Fibroblast of skin of left biceps (primary cell): ENCODE measurements around the gene ZNF358.
"Not testable (repeated sequence)": the region's sequence is repeated elsewhere in the genome, so short reads cannot be mapped to it uniquely, and the experiment has no call there.

Source experiments
- DNase-seq, 2 experiments: peaks; one replicate each; pipeline ENCODE4 v3.0.0-alpha.2; 2013; ENCODE audit warnings: low read depth in 2 of 2

The ZNF358 gene

GRCh38 chr19:7535998-7536695 is 20.2 kb downstream of the ZNF358 start:
- DNase-seq = no peak

DNA sequence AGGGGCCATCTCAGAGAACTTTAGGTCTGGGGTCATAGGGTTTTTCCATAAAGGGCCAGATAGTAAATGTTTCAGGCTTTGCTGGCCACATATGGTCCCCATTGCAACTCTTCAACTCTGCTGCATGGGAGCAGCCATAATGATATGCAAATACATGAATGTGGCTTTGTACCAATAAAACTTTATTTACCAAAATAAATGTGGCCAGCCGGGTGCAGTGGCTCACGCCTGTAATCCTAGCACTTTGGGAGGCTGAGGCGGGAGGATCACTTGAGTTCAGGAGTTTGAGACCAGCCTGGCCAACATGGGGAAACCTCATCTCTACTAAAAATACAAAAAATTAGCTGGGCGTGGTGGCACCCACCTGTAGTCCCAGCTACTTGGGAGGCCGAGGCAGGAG is 23.1 kb downstream of the ZNF358 start:
- DNase-seq = not testable (repeated sequence)

- DNase-seq = no peak
Observed at GRCh38 chr19:7539827-7540425, 24.0 kb downstream of the ZNF358 start.

DNA sequence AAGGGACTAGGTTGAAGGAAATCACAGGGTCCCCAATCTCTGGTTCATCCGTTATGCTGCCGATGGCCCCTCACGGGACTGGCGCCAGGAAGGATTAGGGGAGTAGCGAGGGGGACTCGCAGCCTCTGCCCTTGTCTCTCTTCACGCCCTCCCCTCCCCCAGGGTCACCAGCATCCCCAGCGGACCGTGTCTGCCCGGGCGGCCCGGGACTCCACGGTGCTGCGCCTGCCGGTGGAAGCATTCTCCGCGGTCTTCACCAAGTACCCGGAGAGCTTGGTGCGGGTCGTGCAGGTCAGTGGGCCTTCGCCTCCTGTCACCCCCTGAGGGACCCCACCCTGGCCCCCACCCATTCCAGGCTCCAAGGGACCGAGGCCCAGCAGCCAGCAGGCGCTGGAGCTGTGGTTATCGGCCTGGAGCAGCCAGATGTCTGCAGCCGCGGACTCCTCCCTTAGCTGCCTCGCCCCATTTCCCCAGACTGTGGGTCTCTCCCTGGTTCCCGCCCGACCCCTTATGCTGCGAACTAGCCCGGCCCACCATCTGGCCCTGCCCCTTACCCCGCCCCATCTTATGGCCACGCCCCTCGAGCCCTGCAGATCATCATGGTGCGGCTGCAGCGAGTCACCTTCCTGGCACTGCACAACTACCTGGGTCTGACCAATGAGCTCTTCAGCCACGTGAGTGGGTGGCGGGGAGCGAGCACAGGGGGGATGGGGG is 25.0 kb downstream of the ZNF358 start:
- DNase-seq = no peak

GRCh38 chr19:7541475-7541824 is 25.5 kb downstream of the ZNF358 start:
- no peak for DNase-seq

DNA sequence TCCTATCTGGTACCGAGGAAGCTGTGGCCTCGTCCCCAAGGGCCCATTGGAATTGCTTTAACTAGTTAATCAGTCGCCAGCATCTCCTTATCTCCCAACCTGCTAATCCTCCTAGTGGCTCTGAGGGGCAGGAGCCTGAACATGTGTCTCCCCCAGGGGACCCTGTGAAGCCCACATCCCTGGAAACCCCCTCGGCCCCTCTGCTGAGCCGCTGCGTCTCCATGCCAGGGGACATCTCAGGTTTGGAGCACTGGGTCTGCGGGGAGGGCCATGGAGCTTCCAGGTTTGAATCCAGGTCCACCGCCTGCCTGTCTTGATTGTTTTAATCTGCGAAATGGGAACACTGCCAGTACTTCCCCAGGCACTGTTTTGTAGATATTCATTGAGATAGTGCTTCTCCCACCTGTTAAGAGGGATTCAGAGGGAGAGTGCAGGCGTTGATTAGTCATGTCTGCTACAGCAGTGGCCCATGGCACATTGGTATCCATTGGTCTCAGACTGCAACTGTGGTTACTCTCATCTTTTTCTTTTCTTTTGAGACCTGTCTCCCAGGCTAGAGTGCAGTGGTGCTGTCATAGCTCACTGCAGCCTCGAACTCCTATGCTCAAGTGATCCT is 26.0 kb downstream of the ZNF358 start:
- DNase-seq = no peak

DNA sequence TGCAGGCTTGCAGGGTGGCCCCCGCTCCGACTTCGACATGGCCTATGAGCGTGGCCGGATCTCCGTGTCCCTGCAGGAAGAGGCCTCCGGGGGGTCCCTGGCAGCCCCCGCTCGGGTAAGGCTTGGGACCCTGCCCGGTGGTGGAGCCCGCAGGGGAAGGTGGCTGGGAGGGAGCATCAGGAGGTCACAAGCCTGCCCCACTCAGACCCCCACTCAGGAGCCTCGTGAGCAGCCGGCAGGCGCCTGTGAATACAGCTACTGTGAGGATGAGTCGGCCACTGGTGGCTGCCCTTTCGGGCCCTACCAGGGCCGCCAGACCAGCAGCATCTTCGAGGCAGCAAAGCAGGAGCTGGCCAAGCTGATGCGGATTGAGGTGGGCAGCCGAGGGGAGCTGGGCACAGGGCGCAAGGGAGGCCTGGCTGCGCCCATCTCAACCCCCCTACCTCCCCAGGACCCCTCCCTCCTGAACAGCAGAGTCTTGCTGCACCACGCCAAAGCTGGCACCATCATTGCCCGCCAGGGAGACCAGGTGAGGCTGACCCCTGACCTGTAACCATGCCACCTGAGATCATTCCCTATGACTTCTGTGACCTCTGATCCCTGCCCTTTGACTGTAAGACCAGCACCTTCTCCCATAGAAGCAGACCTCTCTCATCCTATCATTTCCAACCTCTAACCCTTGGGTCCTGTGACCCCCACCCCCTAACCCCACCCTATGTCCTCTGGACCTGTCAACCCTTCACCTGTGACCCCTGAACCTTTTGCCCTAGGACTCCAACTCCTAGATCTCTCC is 26.8 kb downstream of the ZNF358 start:
- no peak for DNase-seq

GRCh38 chr19:7544626-7545025 is 28.7 kb downstream of the ZNF358 start:
- no peak for DNase-seq

DNA sequence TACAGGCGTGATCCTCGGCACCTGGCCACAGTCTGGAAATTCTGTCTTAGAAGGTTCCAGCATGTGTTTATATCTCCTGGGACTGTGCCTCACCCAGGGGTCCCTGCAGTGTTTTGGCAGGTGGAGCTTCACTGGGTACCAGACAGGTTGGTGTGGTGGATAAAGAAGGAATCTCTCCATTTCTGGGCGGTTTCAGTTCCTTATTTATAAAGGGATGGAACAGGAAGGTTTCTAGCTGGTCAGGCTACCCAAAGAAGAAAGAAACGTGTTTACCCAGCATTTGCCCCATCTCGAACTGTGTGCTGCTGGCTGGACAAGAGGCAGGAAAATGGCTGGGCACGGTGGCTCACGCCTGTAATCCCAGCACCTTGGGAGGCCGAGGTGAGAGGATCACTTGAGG is 29.4 kb downstream of the ZNF358 start:
- DNase-seq = no peak

DNA sequence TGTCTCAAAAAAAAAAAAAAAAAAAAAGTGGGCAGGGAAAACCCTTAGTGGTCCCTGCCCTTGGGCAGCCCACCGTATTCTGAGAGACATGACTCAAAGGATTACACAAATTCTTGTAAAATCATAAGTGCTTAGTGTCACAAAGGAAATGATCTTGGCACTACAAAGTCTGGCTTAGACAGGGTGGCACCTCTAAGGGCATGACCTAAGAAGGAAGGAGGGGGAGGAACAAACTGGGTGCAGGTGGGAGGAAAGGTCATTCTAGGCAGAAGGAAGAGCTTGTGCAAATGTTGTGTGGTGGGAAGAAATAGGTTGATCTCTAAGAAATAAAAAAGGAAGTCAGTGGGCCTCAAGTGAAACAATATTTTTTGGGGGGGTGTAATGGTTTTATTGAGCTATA is 30.0 kb downstream of the ZNF358 start:
- DNase-seq = no peak

DNA sequence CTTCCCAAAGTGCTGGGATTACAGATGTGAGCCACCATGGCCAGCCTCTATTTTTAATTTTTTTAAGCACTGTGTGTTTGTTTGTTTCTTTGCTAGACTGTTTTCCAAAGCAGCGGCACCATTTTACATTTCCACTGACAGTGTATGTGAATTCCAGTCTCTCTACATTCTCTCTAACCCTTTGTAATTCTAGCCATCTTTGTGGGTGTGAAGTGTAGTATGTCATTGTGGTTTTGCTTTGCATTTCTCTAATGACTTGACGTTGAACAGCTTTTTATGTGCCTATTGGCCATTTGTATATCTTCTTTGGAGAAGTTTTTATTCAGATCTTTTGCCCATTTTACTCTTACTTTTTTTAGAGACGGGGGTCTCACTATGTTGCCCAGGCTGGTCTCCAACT is 31.3 kb downstream of the ZNF358 start:
- no peak for DNase-seq

GRCh38 chr19:7549429-7550148 is 33.7 kb downstream of the ZNF358 start:
- no peak for DNase-seq

- DNase-seq = no peak
Observed at GRCh38 chr19:7550169-7550770, 34.4 kb downstream of the ZNF358 start.

GRCh38 chr19:7550987-7551761 is 35.3 kb downstream of the ZNF358 start:
- no peak for DNase-seq

DNA sequence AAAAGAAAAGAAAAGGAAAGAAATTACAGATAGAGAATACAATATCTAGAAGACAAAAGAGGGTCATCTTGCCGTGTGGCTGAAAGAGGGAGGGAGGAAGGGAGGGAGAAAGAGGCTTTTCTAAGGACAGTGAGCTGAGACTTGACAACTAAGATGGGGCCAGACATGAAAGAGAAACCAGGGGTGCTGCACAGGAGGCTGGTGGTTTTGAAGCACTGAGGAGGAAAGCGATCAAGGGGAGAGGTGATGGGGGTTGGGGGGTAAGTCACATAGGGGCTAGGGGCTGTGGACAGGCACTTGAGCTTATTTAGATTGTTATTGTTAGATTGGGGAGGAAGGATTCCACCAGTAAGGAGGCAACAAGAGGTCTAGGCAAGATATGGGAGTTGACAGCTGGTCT is 36.9 kb downstream of the ZNF358 start:
- no peak for DNase-seq

DNA sequence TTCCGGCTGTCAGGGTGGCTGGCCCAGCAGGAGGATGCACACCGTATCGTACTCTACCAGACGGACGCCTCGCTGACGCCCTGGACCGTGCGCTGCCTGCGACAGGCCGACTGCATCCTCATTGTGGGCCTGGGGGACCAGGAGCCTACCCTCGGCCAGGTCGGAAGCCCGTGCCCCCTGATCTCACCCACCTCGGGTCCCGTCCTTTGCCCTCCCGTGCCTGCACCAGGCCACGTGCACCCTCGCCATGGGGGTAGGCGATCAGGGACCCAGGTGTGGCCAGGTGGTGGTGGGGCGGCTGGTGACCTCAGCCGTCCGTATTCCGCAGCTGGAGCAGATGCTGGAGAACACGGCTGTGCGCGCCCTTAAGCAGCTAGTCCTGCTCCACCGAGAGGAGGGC is 38.7 kb downstream of the ZNF358 start:
- DNase-seq = no peak

DNA sequence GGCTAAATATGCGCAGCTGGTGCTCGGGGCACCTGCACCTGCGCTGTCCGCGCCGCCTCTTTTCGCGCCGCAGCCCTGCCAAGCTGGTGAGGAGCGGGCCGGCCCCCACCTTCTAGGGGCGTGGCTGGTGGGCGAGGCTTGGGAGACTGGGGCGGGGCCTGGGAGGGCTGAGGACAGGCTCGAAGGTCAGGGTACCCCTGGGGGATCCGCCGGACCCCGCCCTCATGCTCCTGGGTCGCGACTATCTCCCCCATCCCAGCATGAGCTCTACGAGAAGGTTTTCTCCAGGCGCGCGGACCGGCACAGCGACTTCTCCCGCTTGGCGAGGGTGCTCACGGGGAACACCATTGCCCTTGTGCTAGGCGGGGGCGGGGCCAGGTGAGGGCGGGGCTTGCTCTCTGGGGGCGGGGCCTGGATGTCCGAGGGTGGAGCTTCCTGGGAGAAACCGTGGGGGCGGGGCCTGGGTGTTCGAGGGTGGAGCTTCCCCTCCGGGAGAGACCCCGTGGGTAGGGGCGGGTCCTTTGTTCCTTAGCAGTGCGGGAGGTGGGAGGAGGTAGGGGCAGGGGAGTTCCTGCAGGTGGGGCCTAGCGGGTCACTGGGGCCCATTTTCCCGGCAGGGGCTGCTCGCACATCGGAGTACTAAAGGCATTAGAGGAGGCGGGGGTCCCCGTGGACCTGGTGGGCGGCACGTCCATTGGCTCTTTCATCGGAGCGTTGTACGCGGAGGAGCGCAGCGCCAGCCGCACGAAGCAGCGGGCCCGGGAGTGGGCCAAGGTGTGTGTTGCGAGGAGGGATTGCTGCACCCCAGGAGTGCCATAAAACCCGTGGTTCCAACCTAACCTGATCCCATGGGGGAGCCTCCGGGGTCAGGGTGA is 39.3 kb downstream of the ZNF358 start:
- no peak for DNase-seq

DNA sequence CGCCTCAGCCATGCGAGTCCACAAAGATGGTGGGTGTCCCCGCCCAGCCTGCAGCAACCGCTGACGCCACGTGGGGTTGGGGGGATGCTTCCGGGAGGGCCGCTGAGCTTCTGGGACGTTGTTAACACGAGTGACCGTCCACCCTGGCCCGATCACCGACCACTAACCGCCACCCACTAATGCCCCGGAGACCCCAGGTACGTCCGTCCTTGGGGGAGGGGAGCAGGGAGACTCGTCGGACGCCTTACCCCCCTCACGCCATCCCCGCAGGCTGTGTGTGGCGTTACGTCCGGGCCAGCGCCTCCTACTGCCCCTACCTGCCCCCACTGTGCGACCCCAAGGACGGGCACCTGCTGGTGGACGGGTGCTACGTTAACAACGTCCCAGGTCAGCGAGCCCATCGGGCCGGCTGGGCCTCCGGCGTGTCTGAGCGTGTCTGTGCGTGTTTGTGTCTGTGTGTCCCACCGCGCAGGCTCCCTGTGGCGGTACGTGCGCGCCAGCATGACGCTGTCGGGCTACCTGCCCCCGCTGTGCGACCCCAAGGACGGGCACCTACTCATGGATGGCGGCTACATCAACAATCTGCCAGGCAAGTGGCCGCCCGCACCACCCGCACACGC is 40.9 kb downstream of the ZNF358 start:
- no peak for DNase-seq

GRCh38 chr19:7558667-7559066 is 42.8 kb downstream of the ZNF358 start:
- DNase-seq = no peak
